SK-N-SH treated with all-trans-retinoic acid at 6 μM for 48 hours (cell line): ENCODE data around the gene SPINK2.

Source experiments
- ARNTL ChIP-seq: fragments of 450-650 bp; formaldehyde crosslinking; IDR thresholded peaks from 2 replicates; pipeline ENCODE4 v1.5.0; 2020; ENCODE audit warnings: low read depth, mild to moderate bottlenecking, moderate library complexity, borderline replicate concordance
- ZFP30 ChIP-seq: fragments of 450-650 bp; formaldehyde crosslinking; IDR thresholded peaks from 2 replicates; pipeline ENCODE4 v1.5.0; 2022; ENCODE audit warnings: mild to moderate bottlenecking, moderate library complexity

GRCh38 chr4:56823933-56824600 is 2.6 kb upstream of the SPINK2 start:
- TF ChIP-seq ARNTL (CRISPR knock-in tag), result no peak
- TF ChIP-seq ZFP30, result no peak
